ENCODE measurements around the gene SETD4. TPM values are rescaled to one million over a fixed set of nuclear protein-coding genes. Genes with fewer than 3 reads are reported as not detected.

SETD4 gene
- total and polyA plus RNA-seq, 2 donors (not counting 1 experiment from before 2014, with no cell fraction given): 15.1 to 48.5 TPM

DNA sequence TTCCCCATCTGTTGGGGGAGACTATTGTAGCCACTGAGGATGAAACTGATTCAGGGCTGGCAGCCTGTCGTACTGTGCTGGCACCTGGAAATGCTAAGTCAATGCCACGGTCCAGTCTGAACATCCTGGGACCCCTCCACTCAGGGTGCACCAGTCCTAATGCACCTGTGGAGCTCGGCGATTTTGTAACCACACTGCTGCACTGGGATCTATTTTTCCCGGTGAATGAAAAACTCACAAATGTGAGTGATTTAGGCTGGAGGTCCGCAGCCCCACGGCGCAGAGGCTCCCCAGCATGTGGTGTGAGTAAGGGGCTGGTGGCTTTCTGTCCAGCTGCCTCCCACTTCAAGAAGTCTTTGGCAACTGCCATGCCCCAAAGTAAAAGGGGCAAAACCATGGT is 35.5 kb downstream of the SETD4 start:
- ATAC-seq (ENCODE audit: low read depth) (no peak), DNase-seq (no peak)
- Histone ChIP-seq H3K9ac (ENCODE audit: low read length) (no peak overlapping the region), H3K27me3 (replicated peaks in 1 of 4; ENCODE audit: control extremely low read depth in 1 of 4, control insufficient read depth in 3 of 4, insufficient read depth in 4 of 4, low read length in 3 of 4) (no peaks in the 10 kb centered on the region), H3K36me3 (replicated peaks in 1 of 2; ENCODE audit: control extremely low read depth in 1 of 2, control insufficient read depth in 1 of 2, extremely low read depth in 1 of 2, insufficient read depth in 2 of 2, low read length in 1 of 2) (no peaks in the 10 kb centered on the region), H3K27ac (ENCODE audit: low read length in 2 of 2) (no peak overlapping the region), H3K9me3 (ENCODE audit: control extremely low read depth in 1 of 3, control insufficient read depth in 2 of 3, insufficient read depth in 1 of 3, low read length in 2 of 3) (peaks cover 0 to 7% (median 0%) of the 10 kb centered on the region in 3 donors), H4K20me1 (ENCODE audit: control insufficient read depth, insufficient read depth, low read length, poor library complexity, severe bottlenecking) (no peaks in the 10 kb centered on the region), H3K79me2 (ENCODE audit: control insufficient read depth, insufficient read depth, low read length) (no peaks in the 10 kb centered on the region), H3K4me3 (ENCODE audit: control extremely low read depth in 1 of 5, extremely low read depth in 1 of 5, insufficient read depth in 1 of 5, low read depth in 2 of 5, low read length in 4 of 5) (no peak overlapping the region), H2AFZ (ENCODE audit: insufficient read depth, low read depth, low read length, poor library complexity, severe bottlenecking) (no peak overlapping the region), H3K4me1 (ENCODE audit: control insufficient read depth in 2 of 2, insufficient read depth in 2 of 2, low read length in 2 of 2) (peaks cover 6 to 18% of the 10 kb centered on the region in 2 donors), H3K4me2 (replicated peaks; ENCODE audit: low read depth, low read length, poor library complexity, severe bottlenecking) (no peak overlapping the region)
- Mint-ChIP-seq H3K4me3 (no peak overlapping the region), H3K4me1 (peaks cover 24% of the 10 kb centered on the region), H3K9me3 (ENCODE audit: insufficient read depth) (no peaks in the 10 kb centered on the region), H3K27me3 (no peaks in the 10 kb centered on the region), H3K27ac (no peak overlapping the region)
- intact Hi-C loops (cut with micrococcal nuclease): loop anchor here (5.0 to 10.0 kb wide), 3 partner anchors 90 to 1222 kb away; no protein-coding TSS in a partner anchor
- no peak for TF ChIP-seq EZH2 (IDR thresholded peaks at IDR 0.05; ENCODE audit: borderline replicate concordance, insufficient read depth, low read depth, low read length, poor library complexity, severe bottlenecking)
- TF ChIP-seq, protein P1, sequence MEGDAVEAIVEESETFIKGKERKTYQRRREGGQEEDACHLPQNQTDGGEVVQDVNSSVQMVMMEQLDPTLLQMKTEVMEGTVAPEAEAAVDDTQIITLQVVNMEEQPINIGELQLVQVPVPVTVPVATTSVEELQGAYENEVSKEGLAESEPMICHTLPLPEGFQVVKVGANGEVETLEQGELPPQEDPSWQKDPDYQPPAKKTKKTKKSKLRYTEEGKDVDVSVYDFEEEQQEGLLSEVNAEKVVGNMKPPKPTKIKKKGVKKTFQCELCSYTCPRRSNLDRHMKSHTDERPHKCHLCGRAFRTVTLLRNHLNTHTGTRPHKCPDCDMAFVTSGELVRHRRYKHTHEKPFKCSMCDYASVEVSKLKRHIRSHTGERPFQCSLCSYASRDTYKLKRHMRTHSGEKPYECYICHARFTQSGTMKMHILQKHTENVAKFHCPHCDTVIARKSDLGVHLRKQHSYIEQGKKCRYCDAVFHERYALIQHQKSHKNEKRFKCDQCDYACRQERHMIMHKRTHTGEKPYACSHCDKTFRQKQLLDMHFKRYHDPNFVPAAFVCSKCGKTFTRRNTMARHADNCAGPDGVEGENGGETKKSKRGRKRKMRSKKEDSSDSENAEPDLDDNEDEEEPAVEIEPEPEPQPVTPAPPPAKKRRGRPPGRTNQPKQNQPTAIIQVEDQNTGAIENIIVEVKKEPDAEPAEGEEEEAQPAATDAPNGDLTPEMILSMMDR (IDR thresholded peaks at IDR 0.05): no peak
- CTCF ChIA-PET: interaction anchor here (0.6 to 2.0 kb wide), 4 partner anchors 1278 to 1332 kb away, joined by 3 to 11 read pairs (median 4); no protein-coding TSS in a partner anchor
- 98% methylated on average over 7 of the region's 8 CpGs for WGBS (ENCODE audit: insufficient coverage)
- POLR2A ChIA-PET: no interaction called here

DNA sequence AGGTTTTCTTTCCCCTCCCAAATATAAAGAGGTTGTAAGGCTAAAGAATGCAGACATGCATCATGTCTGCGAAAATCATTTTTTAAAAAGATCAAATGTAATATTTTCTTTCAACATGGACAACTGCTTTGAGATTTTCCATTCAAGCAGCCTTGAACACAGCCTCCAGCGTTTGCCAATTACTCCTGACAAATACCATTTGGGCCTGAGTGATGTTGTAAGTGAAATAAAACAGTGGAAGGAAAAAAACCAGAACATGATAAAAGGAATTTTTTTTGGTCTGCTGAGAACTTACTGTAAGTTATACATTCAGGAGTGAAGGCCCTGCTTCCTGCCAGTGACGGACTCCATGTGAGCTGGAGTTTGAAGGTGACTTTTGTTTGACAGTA is 37.2 kb downstream of the SETD4 start:
- WGBS (ENCODE audit: insufficient coverage): 86% methylated on average over 1 of the region's 3 CpGs
- Histone ChIP-seq H3K36me3 (replicated peaks in 1 of 2; ENCODE audit: control extremely low read depth in 1 of 2, control insufficient read depth in 1 of 2, extremely low read depth in 1 of 2, insufficient read depth in 2 of 2, low read length in 1 of 2) (no peaks in the 10 kb centered on the region), H3K4me1 (ENCODE audit: control insufficient read depth in 2 of 2, insufficient read depth in 2 of 2, low read length in 2 of 2) (peaks cover 6 to 13% of the 10 kb centered on the region in 2 donors), H2AFZ (ENCODE audit: insufficient read depth, low read depth, low read length, poor library complexity, severe bottlenecking) (no peak overlapping the region), H3K9ac (ENCODE audit: low read length) (no peak overlapping the region), H3K9me3 (ENCODE audit: control extremely low read depth in 1 of 3, control insufficient read depth in 2 of 3, insufficient read depth in 1 of 3, low read length in 2 of 3) (peaks cover 0 to 7% (median 0%) of the 10 kb centered on the region in 3 donors), H3K4me3 (ENCODE audit: control extremely low read depth in 1 of 5, extremely low read depth in 1 of 5, insufficient read depth in 1 of 5, low read depth in 2 of 5, low read length in 4 of 5) (no peak overlapping the region), H3K27ac (ENCODE audit: low read length in 2 of 2) (no peak overlapping the region), H3K27me3 (replicated peaks in 1 of 4; ENCODE audit: control extremely low read depth in 1 of 4, control insufficient read depth in 3 of 4, insufficient read depth in 4 of 4, low read length in 3 of 4) (no peaks in the 10 kb centered on the region), H3K4me2 (replicated peaks; ENCODE audit: low read depth, low read length, poor library complexity, severe bottlenecking) (no peak overlapping the region), H4K20me1 (ENCODE audit: control insufficient read depth, insufficient read depth, low read length, poor library complexity, severe bottlenecking) (no peaks in the 10 kb centered on the region), H3K79me2 (ENCODE audit: control insufficient read depth, insufficient read depth, low read length) (no peaks in the 10 kb centered on the region)
- intact Hi-C loops (cut with micrococcal nuclease): loop anchor here (10.0 kb wide), 2 partner anchors 88 to 618 kb away; no protein-coding TSS in a partner anchor
- ChIA-PET POLR2A (no interaction called here), CTCF (interaction anchor here (1.7 kb wide), 1 partner anchor 1277 kb away, joined by 6 read pairs; no protein-coding TSS in a partner anchor)
- Mint-ChIP-seq H3K4me3 (no peak overlapping the region), H3K27ac (no peak overlapping the region), H3K4me1 (peaks cover 19% of the 10 kb centered on the region), H3K27me3 (no peaks in the 10 kb centered on the region), H3K9me3 (ENCODE audit: insufficient read depth) (no peaks in the 10 kb centered on the region)
- ATAC-seq (ENCODE audit: low read depth) (no peak), DNase-seq (no peak)
- TF ChIP-seq EZH2 (IDR thresholded peaks at IDR 0.05; ENCODE audit: borderline replicate concordance, insufficient read depth, low read depth, low read length, poor library complexity, severe bottlenecking): no peak
- TF ChIP-seq, protein P1 (IDR thresholded peaks at IDR 0.05): no peak
